Stimulated activated CD8-positive, alpha-beta memory T cell treated with anti-CD3 and anti-CD28 coated beads, Interleukin-7, amount 100 ng/mL, for 24 hours (primary cell): ENCODE results near the gene MIEF1.
A peak's percentile ranks its signal among the peaks of the same experiment; 100 is the strongest.

Source experiments
- DNase-seq: peaks from one replicate; pipeline ENCODE4 v3.0.0-alpha.2; 2020; ENCODE audit warnings: low read depth

Gene MIEF1

DNA sequence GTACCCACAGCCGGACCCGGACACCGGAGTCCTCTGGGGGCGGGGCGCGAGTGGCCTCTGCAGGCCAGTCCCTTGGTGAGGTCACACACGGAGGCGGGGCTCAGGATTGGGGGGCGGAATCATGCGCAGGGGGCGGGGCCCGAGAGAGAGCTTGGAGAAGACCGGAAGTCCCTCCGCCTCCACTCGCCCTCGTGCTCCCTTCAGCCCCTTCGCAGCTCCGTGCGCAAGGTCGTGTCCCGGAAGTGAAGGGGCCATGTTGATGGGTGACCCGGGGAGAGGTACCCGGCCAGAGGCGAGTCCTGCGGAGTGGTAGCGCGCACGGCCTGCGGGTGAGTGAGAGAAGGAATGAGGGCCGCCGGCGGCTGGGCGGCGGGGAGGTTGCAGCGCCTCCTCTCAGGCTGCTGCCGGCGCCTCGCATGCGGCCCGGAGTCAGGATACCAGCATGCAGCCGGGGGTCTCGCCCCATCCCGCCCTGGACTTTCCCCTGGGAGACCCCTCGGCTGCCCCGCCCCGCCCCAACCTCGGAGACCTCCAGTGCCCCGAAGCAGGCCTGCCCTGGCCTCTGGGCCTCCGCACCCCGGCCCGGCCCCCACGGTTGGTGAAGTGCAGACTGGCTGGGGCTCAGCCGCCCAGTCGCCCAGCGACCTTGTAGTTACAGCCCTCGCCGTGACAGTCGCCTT, at the start of gene MIEF1:
TSS of gene MIEF1 (plus strand) at position 182 of the 680 bp plus-strand sequence. CDS start 9,005 bp downstream, outside the sequence.
- DNase-seq, result peak; percentile 89

DNA sequence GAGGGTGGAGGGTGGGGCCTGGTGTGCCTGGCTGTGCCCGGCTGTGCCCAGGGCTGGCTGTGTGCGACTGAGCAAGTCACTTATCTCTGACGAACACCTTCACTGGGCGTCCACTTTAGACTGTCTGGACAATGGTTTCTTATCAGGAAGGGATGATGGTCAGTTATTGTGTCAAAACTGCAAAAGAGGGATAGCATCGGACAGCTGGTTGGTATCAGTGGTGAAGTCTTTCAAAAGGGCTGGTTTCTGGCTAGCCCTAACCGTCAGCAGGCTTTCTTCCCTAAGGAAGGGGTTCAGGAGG, 49.4 kb upstream of the MIEF1 start:
- no peak for DNase-seq

DNA sequence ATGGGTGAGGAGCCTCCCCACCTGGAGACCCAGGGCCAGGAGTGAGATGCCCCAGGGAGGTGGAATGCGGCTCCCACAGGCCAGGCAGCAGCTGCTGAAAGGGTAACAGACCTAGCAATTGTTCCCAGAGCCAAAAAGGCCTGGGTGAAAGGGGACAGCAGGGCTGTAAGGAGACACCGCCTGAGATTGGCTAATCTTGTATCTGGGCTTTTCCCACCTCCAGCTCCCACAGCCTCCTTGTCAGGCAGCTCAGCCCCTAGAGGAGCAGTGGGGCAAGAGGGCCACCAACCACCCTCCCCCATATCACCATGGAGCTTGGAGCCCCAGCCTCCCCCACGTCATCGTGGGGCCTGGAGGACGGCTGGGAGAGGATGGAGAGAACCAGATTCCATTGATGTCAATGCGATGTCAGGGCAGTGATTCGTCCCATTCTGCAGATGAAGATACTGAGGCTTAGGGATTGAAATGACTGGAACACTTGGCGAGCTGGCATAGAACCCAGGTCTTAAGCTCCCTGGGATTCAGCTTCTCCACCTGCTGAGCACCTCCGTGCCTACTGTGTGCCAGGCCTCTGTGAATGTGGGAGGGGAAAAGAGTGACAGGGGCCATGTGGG, 48.2 kb upstream of the MIEF1 start:
- DNase-seq, result no peak

DNA sequence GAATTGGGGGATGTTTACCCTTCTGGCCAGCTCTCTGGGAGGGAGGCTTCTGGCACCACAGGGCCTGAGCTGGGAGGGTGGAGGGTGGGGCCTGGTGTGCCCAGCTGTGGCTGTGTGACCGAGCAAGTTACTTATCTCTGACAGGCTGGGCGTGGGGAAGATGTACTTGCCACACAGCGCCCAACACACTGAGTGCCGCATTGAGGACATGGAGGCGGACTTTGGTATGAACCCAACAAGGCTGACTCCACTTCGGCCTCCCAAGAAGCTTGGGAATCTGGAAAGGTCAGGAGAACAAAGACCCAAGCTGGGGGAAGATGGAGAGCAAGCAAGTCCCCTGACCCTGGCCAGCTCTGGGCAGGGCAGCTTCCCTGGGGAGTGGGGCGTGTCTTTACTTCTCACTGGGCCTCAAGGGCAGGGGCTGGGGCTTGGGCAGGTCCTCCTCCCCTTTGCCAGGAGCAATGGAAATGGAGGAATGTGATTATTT, 47.7 kb upstream of the MIEF1 start:
- DNase-seq, result no peak

DNA sequence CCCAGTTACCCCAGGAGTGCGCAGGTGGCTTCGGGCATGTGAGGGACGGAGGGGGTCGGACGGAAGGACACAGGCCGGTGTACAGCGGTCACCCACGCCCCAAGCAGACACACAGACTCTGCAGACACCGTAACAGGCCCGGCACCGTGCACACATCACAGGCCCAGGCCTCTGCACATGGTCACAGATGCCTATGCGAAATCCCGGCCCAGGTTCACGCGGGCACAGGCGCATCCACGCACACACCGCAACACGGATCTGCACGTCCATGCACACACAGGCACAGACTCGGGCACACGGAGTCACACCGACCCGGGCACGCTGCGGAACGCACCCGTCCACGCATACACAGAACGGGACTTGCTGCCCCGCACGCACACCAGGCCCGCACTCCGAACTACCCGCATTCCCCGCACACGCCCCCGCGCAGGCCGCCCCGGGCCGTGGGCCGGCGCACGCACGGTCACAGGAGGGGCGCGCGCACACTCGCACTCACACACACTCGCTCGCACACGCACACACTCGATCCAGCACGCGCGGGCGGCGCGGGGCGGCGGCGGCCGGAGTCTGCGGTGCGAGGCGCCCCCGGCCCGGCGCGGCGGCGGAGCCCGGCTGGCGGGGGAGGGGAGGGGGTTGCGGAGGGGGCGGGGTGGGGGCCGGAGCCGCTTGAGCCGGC, 45.4 kb upstream of the MIEF1 start, which contains the start of gene MGAT3:
TSS of gene MGAT3 (plus strand) at position 491 of the 676 bp plus-strand sequence. CDS start 30,336 bp downstream, outside the sequence.
- no peak for DNase-seq

DNA sequence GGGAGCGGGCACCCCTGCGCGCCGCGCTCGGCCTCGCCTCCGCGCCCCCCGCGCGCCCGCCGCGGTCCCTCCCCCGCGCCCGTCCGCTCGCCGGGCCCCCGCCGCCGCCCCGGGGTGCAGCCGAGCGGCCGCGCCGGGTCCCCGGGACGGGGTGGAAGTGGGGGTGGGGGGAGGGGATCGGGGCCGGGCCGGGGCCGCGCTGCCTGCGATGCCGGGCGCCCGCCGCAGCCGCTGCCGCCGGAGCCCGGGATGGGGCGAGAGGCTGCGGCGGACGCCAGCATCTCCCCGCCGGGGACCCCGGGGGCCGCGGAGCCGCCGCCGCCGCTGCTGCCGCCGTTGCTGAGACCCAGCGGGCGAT, 44.9 kb upstream of the MIEF1 start:
- DNase-seq, result no peak

DNA sequence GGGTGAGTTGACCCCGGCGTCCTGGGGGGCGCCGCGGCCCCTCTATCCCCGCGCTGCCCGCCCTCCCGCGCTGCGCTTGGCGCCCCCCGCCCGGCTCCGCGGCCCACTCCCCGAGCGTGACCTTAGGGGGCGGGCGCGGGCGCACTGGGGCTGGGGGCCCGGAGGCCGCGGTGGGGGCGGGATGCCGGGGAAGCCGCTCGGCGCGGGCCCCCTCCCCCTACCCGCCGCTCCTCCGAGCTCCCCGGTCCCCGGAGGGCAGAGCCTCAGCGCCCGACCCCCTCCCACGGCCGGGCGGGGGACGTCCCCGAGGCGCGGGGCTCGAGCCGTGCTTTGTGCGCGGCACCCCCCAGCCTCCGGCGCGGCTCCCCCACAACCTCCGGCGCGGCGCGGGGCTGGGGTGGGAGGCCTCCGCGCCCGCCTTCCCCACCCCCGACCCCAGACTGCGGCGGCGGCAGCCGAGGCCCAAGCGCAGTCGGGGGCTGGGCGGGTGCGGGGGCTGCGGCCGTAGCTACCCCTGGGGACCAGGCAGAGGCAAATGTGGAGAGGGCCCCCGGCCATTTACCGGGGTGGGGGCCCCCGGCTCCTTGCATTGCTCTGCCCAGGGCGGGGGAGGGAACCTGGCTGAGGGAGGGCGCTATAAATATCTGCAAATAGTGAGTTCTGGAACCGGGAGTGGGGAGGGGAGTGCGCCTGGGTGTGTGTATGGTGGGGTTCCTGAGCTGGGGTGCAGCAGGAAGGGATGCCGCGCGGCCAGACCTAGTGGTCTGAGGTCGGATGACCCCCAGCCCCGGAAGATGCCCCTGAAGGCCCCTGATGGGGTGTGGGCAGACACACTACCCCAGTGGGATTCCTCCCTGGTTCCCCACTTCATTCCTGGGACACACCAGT, 44.3 kb upstream of the MIEF1 start:
- DNase-seq, result no peak

DNA sequence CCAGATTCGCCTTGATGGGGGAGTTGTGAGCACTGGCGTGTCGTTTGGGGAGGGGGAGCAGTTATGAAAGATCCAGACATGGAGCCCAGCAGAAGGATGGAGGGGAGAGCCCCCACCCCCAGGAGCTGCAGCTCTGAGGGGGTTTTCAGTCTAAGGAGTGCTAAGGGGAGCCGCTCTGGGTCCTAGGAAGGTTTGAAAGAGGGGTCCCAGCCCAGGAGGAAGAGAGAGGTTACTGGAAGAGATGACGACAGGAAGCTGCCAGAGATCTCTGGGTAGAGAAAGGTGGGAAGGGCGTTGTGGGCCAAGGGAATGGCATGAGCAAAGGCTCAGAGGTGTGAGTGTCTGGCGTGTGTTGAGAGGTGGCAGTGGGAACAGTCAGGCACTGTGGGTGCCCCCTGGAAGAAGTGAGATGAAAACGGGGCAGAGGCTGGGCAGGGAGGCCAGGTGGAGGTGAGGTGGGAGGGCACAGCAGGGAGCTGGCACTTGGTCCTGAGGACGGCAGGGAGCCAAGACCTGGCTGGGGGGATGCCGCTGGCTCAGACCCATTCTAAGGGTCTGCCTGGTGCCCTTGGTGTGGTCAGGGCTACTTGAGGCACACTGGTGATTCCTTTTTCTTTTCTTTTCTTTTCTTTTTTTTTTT, 43.5 kb upstream of the MIEF1 start:
- no peak for DNase-seq

DNA sequence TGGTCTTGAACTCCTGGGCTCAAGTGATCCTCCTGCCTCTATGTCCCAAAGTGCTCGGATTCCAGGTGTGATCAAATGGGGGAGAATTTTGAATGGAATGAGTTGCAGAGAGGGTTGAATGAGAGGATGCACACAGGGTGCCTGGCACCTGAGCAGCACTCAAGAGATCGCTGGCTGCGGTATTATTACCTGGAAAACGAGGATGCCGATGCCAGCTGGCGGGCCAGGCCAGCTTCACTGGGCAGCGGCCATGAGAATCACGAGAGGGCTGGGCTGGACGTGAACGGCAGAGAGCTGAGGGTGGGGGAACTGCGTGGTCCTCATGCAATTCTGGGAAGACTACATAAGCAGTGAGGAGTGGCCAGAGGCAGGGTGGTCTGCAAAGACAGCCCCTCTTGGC, 42.4 kb upstream of the MIEF1 start:
- DNase-seq, result no peak

DNA sequence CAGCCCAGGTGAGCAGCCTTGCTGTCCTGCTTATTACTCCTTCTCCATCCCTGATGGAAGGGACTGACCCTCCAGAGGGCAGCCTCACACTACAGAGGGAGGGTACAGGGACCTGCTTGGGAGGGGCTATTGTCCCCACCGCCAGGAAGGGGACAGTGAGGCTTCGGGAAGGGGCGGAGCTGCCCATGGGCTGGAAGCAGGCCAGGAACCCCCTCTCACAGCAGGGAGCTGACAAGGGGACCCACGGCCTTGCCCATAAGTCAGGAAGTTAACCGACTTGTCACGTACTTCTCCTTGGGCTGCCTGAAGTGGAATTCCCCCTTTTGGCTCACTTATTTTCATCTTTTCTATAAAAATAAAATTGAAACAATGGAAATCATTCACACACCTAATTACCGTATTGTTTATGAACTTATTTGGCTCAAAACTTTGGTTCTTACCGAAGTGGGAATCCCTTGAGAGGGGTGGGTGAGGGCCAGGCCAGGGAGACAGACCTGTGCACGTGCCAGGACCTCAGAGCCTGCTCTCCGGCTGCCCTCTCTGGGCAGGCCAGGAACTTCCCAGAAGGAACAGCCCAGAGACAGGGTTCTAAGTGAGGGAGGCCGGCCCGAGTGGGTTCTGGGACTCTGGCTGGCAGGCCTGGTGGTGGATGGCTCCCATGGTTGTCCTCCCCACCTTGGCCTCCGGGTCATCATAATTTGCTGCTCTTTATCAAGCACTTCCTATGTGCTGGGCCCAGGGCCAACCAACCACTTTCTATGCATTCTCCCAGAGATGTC, 39.5 kb upstream of the MIEF1 start:
- DNase-seq, result no peak

DNA sequence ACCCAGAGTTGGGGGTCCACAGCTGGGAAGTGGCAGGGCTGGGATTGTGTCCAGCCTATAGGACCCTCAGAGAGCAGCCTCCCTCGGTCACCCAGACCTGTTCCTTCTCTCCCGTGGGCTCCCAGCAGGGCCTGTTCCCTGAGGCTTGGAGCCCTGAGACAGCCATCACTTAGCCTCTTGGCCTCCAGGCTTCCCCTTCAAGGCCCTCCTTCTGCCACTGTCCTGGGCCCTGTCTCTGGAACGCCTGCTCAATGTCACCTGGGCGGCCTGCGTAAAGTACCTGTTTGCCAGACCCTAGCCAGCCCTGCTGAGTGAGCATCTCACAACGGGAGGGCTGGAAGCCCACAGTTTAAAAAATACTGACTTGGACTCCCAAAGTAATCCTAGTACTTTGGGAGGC, 38.8 kb upstream of the MIEF1 start:
- DNase-seq, result no peak

DNA sequence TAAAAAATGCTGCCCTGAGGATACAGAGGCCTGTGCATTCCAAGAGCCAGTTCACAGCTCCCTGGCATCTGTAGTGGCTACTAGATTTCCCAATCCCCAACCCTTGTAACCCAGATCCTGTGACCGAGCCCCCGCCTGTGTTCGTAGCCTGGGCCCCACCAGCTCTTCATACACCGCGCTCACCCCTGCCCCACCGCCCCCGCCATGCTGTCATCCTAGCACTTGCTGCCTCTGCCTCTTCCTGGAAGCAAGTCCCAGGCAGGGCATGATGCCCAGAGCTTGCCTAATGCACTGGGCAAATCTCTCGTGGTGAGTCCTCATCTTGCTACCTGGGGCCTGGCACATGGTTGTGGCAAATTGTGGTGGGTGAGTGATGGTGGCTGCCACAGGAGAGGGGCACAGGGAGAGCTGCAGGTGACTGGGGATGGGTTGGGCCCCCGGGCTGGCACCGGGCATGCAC, 38.1 kb upstream of the MIEF1 start:
- no peak for DNase-seq

DNA sequence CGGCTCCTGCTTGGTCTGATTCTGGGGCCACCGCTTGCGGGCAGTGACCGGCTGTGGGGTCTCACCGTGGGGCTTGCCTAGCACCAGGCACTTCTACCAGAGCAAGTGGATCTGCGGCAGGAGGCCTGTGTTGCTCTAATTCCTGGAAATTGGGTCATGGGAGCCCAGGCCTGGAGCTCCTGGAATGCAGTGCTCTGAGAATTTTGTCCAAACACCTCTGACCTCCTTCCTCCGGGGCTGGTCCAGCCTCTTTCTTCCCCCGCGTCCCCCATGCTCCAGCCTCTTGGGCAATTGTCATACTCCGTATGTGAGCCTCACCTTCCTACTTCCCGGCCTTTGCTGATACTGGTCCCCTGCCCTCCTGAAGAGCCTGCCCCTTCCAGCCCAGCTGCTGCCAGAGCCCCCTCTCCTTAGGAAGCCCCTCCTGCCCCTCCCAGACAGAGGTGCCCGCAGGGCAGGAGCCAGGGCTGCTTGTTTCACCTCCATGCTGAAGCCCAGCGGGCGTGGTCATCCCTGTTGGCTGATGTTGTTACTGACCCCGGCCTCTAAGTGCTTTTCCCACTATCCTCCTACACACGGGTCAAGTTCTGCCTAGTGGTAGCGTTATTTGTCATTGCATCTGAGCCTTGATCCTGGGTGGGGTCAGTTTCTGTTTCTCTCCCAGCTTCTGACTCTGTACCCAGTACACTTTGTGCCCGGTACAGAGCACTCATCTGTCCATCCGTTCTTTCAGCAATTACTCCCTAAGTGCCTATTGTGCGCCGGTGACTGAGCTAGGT, 35.7 kb upstream of the MIEF1 start:
- DNase-seq, result no peak

DNA sequence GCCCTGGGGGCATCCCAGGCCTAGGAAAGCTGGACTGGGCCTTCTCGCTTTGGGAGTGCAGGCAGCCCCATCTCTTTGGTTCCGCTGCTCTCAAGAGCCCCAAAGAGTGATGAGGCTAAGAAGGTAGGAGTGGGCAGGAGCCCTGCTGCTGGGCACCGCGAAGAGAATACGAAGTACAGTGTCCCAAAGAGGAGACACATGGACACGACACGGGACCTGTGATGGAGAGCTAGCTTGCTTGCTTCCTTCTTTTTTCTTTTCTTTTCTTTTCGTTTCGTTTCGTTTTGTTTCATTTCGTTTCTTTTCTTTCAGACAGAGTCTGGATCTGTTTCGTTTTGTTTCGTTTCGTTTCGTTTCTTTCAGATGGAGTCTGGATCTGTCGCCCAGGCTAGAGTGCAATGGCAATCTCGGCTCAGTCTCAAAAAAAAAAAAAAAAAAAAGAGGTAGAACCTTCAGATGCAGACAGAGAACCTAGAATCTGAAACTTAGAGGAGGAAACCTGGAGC, 34.6 kb upstream of the MIEF1 start:
- DNase-seq, result no peak

DNA sequence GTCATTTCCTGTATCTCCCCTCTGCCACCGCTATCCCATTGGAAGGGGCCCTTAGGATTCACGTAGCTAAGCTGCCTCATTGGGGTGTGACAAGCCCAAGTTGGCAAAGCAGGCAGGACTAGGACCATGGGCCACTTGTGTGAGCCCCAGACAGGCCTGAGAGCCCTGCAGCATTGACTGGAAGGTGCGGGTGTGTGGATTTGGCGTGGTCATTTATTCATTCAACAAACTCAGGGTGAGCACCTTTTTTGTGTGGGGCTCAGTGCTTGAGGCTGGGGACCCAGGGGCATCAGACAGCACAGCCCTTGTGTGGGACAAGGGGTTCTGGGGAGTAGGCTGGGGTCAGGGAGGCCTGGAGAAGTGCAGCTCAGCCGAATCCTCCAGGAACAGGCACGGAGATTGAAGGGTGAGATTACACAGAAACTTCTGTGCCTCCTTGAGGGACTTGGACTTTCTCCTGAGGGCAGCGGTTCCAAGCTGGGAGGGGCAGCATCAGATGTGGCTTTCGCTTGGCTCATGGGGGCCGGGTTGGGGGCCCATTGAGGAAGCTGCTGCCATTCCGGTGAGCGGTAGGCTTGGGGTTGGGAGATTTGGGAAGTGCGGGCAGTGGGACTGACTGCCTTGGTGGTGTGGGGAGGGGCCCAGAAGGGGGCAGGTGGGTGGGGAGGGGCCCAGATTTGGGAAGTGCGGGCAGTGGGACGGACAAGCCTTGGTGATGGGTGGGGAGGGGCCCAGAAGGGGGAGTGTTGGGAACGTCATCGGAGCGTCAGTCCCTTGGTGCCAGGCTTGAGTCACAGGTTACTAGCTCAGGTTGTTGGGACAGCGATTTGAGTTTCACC, 33.4 kb upstream of the MIEF1 start:
- no peak for DNase-seq

DNA sequence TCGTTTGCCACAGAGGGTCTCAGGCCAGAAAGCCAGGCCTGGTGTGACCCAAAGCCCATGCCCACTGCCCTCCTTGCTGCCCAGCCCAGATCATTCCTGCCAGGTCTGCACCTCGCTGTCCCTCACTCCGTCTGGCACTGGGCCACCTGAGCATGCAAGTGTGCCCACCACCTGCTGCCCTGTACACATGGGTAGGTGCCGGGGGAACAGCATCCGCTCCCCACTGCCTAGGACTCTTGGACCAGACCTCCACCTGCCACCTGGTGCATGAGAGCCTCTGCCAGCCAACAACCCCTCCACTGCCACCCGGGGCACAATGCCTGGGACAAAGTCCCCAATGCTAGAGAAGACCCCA, 32.8 kb upstream of the MIEF1 start:
- no peak for DNase-seq

DNA sequence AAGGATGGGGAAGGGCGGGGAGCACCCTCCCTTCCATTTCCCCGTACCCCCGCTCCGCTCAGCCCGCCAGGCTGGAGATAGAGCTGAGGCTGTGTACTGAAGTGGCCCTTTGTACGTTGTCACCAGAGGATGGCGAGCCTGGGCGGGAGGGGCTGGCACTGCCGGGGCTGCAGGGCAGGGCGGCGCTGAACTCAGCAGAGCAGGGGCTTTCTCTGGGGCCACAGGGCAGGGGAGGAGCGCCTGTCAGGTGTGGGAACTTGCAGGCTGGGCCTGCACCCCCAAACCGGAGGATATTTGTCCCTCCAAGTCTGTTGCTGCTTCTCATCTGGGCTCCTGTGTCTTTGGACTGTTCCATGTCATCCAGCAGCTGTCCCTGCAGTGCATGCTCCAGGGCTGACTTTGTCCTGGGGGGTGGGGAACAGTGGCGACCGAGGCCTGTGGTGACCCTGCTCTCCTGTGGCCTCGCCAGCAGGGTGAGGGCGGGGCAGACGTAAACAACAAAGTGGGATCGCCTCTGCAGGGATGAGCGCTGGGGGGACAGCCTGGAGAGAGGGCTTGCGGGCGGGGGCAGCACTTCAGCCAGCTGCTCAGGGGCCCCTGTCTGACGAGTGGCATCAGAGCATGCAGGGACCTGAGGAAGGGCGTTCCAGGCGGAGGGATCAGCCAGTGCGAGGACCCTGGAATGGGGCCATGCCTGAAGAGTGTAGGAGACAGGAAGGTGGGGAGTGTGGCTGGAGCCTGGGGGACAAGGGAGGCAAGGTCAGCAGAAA, 32.2 kb upstream of the MIEF1 start:
- DNase-seq, result no peak
